ENCODE measurements around the gene ALDH7A1. TPM values are rescaled to one million over a fixed set of nuclear protein-coding genes. Genes with fewer than 3 reads are reported as not detected.

Gene ALDH7A1
- total RNA-seq, 4 donors from 2014 or later: 2.7 to 6.3 (median 4.7) TPM

- ATAC-seq (no peak), DNase-seq (no peak)
- intact Hi-C loops (cut with DNase I; ENCODE audit: low total_unique reads) (no loop called here), in situ Hi-C loops (cut with MboI; ENCODE audit: low sequenced_read_pairs in 4 of 4) (loop anchor here (5.0 kb wide), 2 partner anchors 179 to 184 kb away; no protein-coding TSS in a partner anchor)
- H3K27me3 ChIP-seq: no peaks in the 10 kb centered on the region
- no peak overlapping the region for H3K4me3 ChIP-seq
- no peaks in the 10 kb centered on the region for H3K9me3 ChIP-seq
- no peak overlapping the region for H3K27ac ChIP-seq
- TF ChIP-seq POLR2A (IDR thresholded peaks at IDR 0.05) (no peak), CTCF (IDR thresholded peaks at IDR 0.05 in 4 of 5, conservative IDR thresholded peaks at IDR 0.05 in 1 of 5) (no peak)
- no peaks in the 10 kb centered on the region for H3K36me3 ChIP-seq
- H3K4me1 ChIP-seq: no peaks in the 10 kb centered on the region
Measured at GRCh38 chr5:126535856-126536545, 59.0 kb downstream of the ALDH7A1 start.

- DNase-seq: no peak
- Histone ChIP-seq H3K4me1 (no peaks in the 10 kb centered on the region), H3K4me3 (no peak overlapping the region), H3K36me3 (no peaks in the 10 kb centered on the region), H3K9me3 (no peaks in the 10 kb centered on the region), H3K27me3 (no peaks in the 10 kb centered on the region), H3K27ac (no peak overlapping the region)
- TF ChIP-seq POLR2A (IDR thresholded peaks at IDR 0.05) (no peak), CTCF (IDR thresholded peaks at IDR 0.05 in 4 of 5, conservative IDR thresholded peaks at IDR 0.05 in 1 of 5) (no peak)
- intact Hi-C loops (cut with DNase I; ENCODE audit: low total_unique reads): no loop called here
- in situ Hi-C loops (cut with MboI; ENCODE audit: low sequenced_read_pairs in 4 of 4): no loop called here
- ATAC-seq: no peak
Measured at GRCh38 chr5:126534553-126534952, 60.5 kb downstream of the ALDH7A1 start.

- H3K4me1 ChIP-seq: no peaks in the 10 kb centered on the region
- no peak for TF ChIP-seq CTCF (IDR thresholded peaks at IDR 0.05 in 4 of 5, conservative IDR thresholded peaks at IDR 0.05 in 1 of 5)
- TF ChIP-seq POLR2A (IDR thresholded peaks at IDR 0.05): no peak
- no peak overlapping the region for H3K4me3 ChIP-seq
- H3K9me3 ChIP-seq: no peaks in the 10 kb centered on the region
- H3K27ac ChIP-seq: peak overlapping the region; percentile 11 to 63 (median 37)
- intact Hi-C loops (cut with DNase I; ENCODE audit: low total_unique reads) (no loop called here), in situ Hi-C loops (cut with MboI; ENCODE audit: low sequenced_read_pairs in 4 of 4) (no loop called here)
- no peak for DNase-seq
- H3K27me3 ChIP-seq: no peaks in the 10 kb centered on the region
- H3K36me3 ChIP-seq: no peaks in the 10 kb centered on the region
- peak in 1 of 2 donors; percentile 19 for ATAC-seq
Measured at GRCh38 chr5:126531543-126532120, 63.4 kb downstream of the ALDH7A1 start.

- H3K36me3 ChIP-seq: no peaks in the 10 kb centered on the region
- no peak for DNase-seq
- H3K27me3 ChIP-seq: no peaks in the 10 kb centered on the region
- H3K27ac ChIP-seq: no peak overlapping the region
- H3K4me3 ChIP-seq: no peak overlapping the region
- H3K9me3 ChIP-seq: no peaks in the 10 kb centered on the region
- in situ Hi-C loops (cut with MboI; ENCODE audit: low sequenced_read_pairs in 4 of 4): no loop called here
- TF ChIP-seq POLR2A (IDR thresholded peaks at IDR 0.05) (no peak), CTCF (IDR thresholded peaks at IDR 0.05 in 4 of 5, conservative IDR thresholded peaks at IDR 0.05 in 1 of 5) (no peak)
- no peak for ATAC-seq
- peaks cover 0 to 4% of the 10 kb centered on the region in 2 donors for H3K4me1 ChIP-seq
- intact Hi-C loops (cut with DNase I; ENCODE audit: low total_unique reads): no loop called here
Measured at GRCh38 chr5:126527892-126528291, 67.1 kb downstream of the ALDH7A1 start.
